GM08714 (cell line): ENCODE results near the gene PRELID2.
"Not testable (repeated sequence)": the region's sequence is repeated elsewhere in the genome, so short reads cannot be mapped to it uniquely, and the experiment has no call there.

ENCODE experiments used
- H3K4me3 ChIP-seq: fragments of 200-500 bp; sonication (Bioruptor generic); 2 replicates; pipeline ENCODE4 v1.5.1; 2014; ENCODE audit warnings: mild to moderate bottlenecking, low read length, inconsistent platforms
- ZNF274 ChIP-seq: IDR thresholded peaks from 2 replicates; pipeline ENCODE4 v1.6.1; 2012; ENCODE audit warnings: mild to moderate bottlenecking, low read depth, low read length

PRELID2 gene

DNA sequence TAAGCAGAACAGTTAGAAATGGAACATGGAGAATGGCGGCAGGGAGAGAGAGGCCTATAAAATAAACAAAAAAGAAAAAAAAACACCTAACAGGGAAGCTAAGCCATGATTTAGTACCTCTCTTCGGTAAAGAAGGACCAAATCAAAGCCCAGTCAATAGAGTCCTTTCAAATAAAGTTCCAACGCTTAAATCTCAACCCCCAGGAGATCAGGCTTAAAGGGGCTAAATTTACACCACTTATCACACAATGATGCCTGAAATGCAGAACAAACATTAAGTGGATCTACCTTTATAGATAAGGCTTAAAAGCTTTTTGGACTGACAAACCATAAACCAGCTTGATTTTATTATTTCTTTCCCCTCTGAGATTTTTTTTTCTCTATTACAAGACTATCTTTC, 66.3 kb downstream of the PRELID2 start:
- no peak overlapping the region for H3K4me3 ChIP-seq
- no peak for TF ChIP-seq ZNF274

DNA sequence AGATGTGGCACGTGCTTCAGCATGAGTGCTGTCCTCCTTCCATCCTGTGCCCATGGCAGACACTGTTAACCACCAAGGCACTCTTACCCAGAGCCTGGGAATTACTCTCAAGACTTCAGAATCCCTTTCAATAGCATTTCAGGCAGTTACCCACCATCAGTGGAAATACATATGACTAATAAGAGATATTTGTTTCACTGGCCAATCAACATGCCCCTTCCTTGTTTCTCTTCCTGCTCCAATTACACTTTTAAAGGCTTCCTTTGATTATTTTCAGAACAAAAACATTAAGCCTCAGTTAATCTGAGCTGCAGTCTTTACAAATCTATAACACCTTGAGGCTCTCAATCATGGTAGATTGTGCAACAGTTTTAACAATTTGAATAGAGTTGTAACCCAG, 70.8 kb downstream of the PRELID2 start:
- TF ChIP-seq ZNF274, result no peak
- no peak overlapping the region for H3K4me3 ChIP-seq

DNA sequence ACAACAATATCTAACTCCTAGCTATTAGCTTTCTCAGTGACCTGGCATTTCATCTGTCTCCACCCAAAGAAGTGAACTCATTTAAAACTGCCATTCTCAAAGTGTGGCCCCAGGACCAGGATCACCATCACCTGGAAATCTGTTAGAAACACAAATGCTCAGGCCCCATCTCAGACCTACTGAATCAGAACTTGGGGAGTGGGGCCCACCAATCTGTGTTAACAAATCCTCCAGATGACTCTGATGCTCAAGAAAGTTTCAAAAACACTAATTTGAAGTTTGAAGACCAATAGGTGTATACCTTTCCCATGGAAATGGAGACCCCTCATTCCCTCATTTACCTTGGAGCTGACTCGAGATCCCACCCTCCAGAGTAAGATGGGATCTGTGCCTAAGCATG, 72.3 kb downstream of the PRELID2 start:
- no peak overlapping the region for H3K4me3 ChIP-seq
- no peak for TF ChIP-seq ZNF274

DNA sequence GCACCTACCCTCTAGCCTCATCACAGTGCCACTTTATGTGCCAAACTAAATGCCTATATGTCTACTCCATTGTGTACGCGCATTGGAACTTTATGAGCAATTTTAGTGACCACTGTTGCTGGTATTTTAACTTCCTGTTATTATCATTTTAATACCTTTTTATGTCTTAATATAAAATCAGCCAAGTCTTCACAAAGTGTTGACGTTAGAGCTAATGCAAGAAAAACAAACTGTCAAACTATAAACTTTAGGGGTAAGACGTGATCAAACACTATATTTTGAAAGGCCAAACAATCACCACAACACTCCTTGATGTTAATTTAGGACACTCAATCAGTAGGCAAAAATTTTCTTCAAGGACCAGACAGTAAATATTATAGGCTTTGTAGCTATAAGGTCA, 73.9 kb downstream of the PRELID2 start:
- no peak overlapping the region for H3K4me3 ChIP-seq
- no peak for TF ChIP-seq ZNF274

DNA sequence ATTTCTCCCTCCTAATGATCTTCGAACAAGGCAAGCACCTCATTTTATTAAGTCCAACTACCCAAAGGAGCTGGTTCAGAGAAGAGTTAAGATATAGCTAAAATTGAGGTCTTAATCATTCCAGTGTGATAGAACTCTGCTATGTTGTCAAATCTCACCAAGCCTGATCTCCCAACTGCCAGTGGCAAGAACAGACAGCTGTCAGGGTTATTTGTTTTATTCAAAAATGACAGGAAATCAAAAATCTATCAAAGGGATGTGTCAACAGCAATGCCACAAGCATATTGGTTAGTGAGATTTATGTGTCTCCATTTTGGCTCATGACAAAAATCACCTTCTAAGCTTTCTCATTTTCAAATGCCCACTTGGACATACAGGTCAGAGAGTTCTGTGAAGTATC, 74.5 kb downstream of the PRELID2 start:
- no peak for TF ChIP-seq ZNF274
- H3K4me3 ChIP-seq, result no peak overlapping the region

DNA sequence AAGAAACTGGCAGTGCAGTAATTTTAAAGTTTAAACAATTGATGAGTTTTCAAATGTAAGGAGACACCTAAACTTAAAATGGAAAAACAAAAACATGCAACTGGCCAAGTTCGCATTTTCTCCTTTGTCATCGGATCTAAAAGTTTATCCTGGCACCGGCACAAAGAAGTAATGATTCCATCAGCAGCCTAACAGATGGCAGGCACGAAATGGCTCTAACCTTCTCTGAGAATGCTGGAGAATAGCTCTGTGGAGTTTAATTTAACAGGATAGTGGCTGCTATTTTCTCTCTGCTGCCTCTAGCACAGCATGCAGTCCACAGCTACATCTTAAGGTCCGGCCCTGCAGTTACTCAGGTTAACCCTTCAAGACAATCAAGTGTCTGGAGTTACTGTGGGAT, 82.2 kb downstream of the PRELID2 start:
- TF ChIP-seq ZNF274, result no peak
- no peak overlapping the region for H3K4me3 ChIP-seq

DNA sequence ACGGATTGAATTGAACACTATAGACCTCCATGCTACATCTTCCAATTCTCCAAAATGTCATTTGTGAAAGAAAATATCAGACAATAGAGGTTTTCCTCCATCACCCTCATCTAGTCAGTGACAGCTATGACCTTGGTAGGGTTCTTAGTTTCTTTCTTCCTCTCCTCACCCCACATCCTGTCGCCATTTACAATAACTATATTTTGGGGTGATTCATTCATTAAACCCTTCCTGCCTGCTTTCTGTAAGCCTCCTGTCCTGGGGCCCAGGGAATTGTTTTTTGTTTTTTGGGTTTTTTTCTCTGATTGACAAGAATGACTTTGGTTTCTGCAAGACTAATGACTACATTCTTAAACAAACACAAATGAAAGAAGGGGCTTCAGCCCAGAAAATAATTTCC, 82.6 kb downstream of the PRELID2 start:
- no peak overlapping the region for H3K4me3 ChIP-seq
- no peak for TF ChIP-seq ZNF274

DNA sequence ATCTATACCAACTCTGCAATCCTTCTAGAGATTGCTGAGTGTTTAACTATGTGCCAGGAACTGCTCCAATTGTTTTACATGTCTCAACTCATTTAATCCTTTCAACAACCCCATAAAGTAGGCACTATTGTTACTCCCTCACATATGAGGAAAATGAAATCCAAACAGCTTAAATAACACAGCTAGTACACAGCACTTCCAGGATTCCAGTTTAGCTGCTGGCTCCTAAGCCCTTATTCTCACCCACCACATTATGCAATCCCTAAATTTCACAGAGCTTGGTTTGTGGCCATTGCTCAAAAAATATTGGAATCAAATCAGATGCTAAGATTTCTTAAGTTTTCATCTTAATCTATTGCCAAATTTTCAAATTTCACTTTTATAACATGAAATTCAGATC, 84.9 kb downstream of the PRELID2 start:
- no peak for TF ChIP-seq ZNF274
- no peak overlapping the region for H3K4me3 ChIP-seq

DNA sequence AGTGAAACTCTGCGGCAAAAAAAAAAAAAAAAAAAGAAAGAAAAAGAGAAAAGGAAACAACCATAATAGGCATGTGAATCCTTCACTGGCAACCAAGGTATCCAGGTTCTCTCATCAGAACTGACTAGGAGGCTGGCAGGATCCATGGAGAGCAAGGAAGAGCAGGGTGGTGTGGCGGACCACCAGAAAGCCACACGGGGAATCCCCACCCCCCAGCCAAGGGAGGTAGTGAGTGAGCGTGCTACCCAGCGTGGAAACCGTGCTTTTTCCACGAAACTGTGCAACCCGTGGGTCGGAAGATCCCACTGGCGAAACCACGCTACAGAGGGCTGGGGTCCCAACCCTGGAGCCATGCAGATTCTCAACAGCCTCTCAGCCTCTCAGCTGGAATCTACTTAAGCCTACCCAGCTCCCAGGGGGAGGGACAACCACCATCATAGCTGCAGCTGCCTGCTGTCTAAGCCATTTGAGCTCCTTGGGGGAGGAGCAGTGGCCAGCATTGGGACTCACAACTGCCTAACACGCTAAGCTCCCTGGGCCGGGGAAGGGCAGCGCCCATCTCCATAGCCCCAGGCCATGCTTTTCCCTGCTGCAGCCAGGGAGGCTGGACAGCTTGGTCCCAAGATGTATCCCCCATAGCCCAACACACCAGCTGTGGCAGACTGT, 91.6 kb downstream of the PRELID2 start:
- H3K4me3 ChIP-seq, result no peak overlapping the region
- no peak for TF ChIP-seq ZNF274

DNA sequence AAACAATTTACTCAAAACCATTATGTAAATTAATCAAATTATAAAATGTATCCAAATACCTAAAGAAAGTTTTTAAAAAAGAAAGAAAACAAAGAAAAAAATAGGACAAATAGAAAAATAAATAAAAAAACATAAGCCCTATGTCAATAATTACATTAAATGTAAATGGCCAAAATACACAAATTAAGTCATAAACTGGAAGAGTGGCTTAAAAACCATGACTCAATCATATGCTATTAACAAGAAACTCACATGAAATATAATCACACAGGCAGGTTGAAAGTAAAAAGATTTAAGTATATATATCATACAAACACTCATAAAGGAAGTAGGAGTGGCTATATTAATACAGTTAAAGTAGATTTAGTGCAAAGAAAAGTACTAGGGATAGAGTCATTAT, 95.3 kb downstream of the PRELID2 start:
- no peak for TF ChIP-seq ZNF274

DNA sequence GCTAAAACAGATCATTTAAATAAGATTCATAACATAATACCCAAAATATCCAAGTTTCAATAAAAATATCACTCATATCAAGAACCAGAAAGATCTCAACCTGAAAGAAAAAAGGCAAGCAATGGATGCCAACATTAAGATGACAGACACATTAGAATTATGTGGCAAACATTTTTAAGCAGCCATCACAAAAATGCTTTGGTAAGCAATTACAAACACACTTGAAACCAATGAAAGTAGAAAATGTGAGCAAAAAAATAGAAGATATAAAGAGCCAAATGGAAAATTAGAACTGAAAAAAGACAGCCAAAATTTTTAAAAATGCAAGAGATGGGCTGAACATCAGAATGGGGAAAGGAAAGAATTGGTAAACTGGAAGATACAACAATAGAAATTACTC, 96.9 kb downstream of the PRELID2 start:
- H3K4me3 ChIP-seq, result no peak overlapping the region
- no peak for TF ChIP-seq ZNF274

More for the DNA sequence above, 95.3 kb downstream of the PRELID2 start:
- H3K4me3 ChIP-seq, result no peak overlapping the region

DNA sequence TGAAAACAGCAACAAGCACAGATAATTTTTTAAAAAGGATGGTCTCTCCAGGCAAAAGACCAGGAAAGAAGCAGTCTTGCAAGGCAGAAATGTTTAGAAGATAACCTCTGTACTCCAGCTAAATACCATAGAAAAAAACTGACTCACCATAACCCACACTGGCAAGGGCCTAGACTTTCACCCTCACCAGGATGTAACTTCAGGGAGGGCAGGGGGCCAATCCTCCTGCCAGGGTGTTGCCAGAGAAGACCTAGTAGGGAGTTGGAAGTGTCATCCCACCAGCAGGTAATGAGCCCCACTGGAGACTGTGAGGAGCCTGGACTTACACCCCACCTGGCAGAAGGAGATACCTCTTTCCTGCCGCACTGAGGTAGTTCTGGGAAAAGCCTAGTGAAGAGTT, 97.6 kb downstream of the PRELID2 start:
- no peak for TF ChIP-seq ZNF274

DNA sequence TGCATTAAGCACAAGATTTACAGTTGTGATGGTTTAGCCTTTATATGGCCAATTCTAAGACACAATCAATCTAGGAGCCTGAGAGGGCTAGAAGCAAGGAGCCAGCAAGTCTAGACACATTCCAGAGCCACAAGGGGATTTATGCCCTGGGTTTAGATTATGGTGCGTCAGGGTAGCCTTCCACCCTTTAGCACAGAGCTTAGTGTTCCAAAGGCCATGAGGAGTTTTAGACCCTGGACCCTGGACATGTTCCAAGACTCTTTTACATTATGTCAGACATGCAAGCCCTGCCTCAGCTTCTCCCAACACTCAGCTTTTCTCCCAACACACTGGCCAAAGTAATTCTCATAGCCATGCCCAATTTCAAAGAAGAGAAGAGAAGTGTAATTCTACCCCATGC, 105.2 kb downstream of the PRELID2 start:
- not testable (repeated sequence) for H3K4me3 ChIP-seq

More for the DNA sequence above, 97.6 kb downstream of the PRELID2 start:
- no peak overlapping the region for H3K4me3 ChIP-seq

DNA sequence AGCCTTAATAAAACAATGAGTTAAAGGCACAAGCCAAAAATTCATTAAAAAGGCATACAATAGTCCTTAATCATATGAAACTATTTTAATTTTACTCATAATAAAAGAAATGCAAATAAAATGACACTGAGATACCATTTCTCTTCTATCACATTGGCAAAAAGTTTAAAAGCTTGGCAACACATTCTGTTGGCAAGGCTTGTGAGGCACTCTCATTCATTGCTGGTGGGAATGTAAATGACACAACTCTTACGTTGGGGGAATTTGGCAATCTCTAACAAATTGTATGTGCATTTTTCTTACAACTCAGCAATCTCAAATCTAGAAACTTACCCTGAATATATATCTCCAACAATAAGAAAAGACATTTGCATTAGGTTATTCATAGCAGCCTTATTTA, 111.6 kb downstream of the PRELID2 start:
- H3K4me3 ChIP-seq, result no peak overlapping the region
- TF ChIP-seq ZNF274, result no peak

DNA sequence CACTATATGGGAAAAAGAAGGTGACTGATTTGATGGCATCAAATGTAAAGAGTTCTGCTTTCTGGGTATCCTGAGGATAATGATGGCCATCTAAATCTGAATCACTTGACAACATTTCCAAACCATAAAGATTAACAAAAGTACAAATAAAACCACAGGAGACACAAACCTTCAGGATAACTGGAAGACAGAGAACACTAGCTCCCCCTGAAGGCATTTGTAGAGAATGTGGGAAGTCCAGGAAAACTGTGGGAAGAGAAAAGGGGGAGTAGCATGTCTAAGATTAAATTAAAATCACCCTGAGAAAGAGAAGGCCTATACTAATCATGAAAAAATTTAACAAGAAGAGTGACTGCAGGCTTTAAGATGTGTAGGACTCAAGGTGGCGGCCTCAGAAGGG, 116.2 kb downstream of the PRELID2 start:
- TF ChIP-seq ZNF274, result no peak

DNA sequence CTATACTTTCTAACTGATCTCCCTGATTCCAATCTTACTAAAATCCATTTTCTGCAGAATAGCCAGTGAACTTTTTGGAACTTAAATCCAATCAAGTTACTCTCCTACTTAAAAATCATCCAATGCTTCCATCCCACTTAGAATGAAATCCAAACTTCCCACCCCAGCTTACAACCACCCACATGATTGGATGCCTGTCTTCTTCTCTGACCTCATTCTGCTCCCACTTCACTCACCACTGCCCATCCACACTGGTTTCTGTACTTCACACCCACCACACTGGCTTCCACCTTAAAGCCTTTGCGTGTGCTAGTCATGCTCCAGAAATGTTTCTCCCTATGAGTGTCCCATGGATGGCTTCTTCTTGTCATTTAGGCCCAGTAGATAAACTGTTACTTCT, 119.7 kb downstream of the PRELID2 start:
- no peak for TF ChIP-seq ZNF274
- H3K4me3 ChIP-seq, result no peak overlapping the region

More for the DNA sequence above, 116.2 kb downstream of the PRELID2 start:
- no peak overlapping the region for H3K4me3 ChIP-seq

DNA sequence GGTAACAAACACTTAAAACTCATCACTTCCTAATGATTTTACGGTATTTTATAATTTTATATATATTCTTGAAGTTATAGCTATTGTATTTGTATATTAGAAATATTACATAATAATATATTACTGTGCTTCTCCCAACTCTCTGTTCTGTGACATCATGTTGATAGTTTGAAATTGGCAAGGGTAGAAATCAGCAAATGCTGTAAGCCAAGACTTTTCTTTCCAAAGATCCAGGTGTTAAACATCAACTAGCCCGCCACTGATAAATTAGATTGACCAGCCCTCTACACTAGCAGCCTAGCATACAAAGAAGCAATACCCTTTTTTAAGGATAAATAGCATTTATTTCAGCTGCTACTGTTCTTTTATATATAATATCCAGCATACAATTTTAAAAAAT, 122.9 kb downstream of the PRELID2 start:
- H3K4me3 ChIP-seq, result no peak overlapping the region
- no peak for TF ChIP-seq ZNF274
